Islet precursor cell (in vitro differentiated cells): ENCODE results near the gene CCL20.
"Not testable (repeated sequence)": the region's sequence is repeated elsewhere in the genome, so short reads cannot be mapped to it uniquely, and the experiment has no call there.

Experiments
- DNase-seq: peaks from one replicate; pipeline ENCODE4 v3.0.0-alpha.2; 2018

The CCL20 gene, protein sequence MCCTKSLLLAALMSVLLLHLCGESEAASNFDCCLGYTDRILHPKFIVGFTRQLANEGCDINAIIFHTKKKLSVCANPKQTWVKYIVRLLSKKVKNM

DNA sequence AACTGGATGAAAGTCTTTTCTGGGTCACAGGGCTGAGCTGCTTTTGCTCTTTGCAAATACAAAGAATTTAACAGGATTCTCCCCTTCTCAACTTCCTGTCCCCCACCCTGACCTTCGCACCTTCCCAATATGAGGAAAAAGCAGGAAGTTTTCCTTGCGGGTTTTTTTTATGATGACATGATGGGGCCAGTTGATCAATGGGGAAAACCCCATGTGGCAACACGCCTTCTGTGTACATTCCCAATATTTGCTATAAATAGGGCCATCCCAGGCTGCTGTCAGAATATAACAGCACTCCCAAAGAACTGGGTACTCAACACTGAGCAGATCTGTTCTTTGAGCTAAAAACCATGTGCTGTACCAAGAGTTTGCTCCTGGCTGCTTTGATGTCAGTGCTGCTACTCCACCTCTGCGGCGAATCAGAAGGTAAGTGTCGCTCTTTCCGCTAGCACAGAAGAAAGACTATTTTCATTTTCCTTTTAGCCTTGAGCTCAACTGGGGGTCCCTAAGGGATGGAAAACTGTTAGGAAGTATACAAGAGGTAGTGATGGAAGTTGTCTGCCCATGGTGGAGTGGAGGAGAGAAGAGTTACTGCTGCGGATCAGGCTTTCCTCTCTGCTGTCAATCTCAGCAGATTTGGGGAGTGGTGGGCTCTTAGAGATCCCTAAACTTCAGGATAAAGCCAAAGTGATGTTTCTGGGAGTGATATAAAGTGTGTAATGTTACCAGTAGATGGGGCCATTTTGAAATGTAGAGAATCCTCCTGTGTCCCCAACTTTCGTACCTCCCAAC is at the start of gene CCL20:
Gene CCL20, plus strand, starts transcription at position 281 of the 792 bp plus-strand sequence. Its CDS starts 70 bp downstream, at position 351.
- DNase-seq = no peak

DNA sequence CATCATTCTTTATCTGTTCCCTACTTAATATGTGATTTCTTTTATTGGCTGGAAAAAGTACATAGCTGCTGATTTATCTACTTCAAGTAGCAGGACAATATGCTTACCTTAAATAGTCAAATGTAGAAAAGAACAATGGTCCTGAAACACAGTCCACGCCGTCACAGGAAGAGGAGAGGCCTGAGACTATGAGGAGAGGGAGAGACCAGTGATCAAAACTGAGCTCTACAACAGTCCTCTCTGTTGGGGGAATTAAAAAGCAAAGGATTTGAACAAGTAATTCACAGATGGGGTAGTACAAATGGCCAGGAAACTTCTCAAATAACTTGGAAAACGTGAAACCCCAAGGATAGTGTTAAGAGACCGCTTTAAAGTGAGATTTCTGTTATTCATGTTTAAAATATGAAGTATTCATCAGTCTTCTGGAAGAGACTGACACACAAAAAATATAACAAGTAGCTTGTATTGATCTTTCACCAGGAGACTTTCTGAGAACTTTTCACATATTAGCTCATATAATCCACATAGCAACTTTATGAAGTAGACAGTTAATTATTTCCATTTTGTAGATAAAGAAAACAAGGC is 47.8 kb upstream of the CCL20 start:
- no peak for DNase-seq

DNA sequence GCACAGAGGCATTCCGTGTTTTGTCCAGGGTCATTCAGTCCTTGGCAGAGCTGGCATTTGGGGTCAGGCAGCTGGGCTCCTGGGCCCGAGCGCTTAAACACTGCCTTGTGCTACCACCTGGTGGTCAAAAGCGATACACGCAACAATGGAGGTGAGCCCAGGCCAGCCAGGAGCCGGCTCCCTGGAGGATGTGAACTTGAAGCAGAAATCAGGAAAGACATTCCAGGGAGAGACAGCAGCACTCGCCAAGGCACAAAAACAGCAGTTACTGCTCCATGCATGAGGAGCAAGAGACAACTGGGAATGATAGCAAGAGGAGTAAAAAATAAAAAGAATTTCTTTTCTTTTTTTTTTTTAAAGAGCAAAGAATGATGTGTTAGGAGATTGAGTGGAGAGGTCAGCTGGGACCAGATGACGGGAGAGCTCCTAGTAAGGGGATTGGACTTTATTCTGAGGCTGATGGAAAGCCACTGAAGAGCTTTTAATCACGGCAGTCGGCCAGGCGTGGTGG is 47.2 kb upstream of the CCL20 start:
- DNase-seq = peak; percentile 92

DNA sequence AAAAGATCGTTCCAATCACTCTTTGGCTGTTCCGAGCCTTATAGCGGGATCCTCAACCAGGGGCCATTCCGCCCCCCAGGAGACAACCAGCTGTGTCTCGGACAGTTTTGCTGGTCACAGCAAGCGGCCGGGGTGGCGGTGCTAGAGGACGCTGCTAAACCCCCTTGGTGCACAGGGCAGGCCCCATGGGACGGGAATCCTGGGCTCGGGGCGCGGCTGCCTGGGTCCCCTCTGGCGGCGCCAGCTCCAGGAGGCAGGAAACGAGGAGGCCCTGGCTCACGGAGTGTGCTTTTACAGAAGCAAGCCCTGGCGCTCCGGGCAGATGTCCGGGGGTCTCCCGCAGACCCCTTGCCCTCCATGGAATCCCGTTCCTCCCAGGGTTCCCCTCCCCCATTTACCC is 45.8 kb upstream of the CCL20 start:
- no peak for DNase-seq

DNA sequence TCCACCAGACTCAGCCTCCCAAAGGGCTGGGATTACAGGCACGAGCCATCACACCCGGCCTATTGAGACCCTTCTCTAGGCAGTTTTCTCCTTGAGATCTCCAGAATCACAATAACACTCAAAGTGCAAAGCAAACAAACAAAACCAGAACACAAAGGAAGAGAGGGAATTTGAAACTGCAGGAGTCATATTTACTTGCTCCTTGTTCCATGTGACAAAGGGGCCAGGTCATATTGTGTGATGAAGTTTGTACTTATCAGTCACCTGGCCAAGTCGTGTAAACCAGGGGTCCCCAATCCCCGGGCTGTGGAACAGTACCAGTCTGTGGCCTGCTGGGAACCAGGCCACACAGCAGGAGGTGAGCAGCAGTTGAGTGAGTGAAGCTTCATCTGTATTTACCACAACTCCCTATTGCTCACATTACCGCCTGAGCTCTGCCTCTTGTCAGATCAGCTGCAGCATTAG is 41.4 kb upstream of the CCL20 start:
- no peak for DNase-seq

DNA sequence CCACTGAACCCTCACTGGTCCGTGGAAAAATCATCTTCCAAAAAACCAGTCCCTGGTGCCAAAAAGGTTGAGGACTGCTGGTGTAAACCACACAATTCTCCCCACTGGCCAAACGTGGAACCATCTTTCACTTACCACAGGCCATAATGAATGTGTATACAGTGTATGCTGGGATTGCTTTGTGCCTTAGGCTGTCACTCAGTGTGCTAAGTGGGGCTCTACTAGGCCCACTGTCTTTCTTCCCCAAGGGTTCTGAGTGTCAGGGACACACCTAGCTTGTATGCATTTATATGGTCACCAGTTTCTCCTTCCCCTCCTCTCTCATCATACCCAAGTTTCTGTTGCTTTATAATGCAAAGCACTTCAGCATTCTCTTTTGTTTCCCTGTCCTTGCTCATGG is 40.7 kb upstream of the CCL20 start:
- DNase-seq = no peak

DNA sequence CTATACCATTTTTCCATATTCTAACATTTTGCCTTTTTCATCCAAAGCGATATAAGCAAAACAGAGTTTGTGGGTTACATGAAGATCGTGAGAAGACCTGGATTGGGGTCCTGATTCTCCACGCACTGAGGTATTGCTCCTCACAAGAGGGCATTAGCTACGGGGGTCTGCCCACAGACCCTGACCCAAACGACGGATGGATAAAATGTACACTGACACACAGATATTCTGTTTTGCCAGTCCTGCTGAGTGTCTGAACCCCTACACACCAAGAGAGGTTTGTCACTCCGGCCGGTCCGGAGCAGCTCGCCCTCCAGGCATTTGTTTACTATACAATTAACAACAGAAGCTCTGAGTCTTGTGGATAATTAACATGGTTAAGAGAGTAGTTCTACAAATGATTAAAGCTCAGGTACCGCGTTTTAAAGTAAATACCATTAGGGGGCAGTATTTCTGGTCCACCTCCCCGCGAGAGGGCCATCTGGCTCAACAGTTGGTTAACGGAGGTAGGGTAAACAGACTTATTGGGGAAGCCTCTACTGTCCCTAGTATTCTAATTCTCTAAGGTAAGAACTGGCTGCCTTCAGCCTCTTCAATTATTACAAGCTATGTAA is 39.5 kb upstream of the CCL20 start:
- DNase-seq = peak; percentile 76

DNA sequence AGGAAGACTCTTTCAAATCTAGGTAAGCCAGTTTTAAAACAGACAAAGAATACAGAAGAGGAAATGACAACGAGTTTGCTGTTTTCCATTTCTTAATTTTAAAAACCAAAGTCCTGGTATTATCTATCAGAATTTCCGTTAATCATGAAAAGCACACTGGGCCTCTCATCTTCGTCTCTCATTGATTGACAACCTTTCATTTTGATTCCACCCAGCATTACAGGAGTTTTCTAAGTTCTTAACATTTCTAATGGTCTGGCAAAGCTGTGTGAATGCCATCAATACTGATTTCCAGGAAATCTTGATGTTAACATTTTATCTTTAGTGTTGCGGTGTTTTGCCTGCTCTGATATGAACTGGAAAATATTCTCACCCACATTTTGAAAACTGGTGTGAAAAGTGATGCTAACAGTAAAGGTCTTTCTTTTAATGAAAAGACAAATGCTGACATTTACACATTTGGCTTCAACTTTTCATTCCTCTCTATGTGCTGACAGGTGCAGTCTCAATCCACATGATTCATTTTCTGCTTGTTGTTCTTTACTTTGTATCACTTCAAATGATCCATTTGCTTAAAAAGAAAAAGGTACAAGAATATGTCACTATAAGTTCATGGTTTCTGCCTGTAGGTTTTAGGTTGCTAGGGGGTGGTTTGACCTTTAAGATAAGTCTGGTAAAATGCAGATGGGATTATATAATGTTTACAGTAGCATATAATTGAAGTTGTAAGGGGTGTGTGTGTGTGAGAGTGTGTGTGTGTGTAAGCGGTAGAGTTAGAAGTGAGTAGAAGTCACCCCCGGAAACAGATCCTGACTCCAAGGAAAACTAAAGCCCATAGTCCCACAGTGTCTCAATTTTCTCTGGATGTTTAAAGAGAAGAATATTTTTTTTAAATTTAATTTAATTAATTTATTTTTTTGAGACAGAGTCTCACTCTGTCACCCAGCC is 38.5 kb upstream of the CCL20 start:
- DNase-seq = no peak

DNA sequence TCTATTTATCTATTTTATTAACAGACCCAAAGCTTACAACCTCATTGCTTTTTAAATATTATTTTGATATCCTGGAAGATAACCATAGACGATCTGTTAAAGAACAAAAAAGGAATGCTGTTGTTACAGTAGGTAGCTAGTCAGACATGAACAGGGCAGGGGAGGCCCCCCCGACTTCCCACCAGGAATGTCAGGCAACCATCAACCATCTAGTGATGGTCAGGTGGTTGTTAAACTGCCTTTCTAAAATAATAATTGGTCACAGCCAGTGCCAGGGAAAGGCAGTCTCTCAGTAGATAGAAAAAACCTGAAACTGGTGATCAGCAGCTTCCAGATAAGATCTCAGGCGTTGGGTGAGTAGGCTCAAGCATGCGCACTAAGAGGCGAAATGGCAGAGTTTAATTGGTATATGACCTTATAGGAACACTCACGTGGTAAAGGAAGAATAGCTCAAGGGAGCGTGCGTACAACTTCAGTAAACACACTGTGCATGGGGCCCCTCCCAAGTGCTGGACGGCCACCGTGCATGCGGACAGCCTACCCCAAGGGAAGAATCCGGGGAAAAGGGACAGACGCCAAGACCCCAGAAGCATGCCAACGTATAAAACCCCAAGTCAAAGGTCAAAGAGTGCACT is 32.5 kb upstream of the CCL20 start:
- peak; percentile 70 for DNase-seq

DNA sequence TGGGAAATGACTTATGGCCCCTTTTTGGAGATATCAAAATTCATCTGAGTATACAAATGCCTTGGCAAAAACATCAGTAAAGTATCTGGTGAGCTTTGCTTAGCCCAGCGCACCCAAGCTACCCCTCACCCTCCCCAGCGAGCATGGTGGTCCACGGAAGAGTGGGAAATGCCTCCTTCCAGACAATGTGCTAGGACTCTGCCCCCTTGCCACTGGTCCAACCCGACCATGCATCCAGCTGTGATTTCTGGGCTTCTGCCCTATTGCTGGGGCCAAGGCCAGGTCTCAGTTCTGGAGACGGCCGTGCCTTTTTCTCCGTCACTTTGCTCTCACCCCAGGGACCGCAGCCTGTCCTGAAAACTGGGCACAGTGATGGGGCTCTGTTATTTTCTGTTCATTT is 31.8 kb upstream of the CCL20 start:
- no peak for DNase-seq

DNA sequence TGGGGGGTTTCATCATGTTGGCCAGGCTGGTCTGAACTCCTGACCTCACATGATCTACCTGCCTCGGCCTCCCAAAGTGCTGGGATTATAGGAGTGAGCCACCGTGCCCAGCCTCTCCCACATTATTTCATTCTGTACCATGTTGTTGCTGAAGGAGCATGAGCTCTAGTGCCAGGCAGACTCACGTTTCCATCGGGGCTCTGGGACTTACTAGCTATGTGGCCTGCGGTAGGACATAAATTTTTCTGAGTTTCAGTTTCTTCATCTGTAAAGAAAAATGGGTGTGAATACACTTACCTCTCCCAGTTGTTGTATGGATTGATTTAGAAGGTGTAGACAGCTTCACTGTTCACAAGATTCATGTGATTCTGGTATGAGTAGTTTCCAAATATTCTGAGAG is 30.8 kb upstream of the CCL20 start:
- no peak for DNase-seq

DNA sequence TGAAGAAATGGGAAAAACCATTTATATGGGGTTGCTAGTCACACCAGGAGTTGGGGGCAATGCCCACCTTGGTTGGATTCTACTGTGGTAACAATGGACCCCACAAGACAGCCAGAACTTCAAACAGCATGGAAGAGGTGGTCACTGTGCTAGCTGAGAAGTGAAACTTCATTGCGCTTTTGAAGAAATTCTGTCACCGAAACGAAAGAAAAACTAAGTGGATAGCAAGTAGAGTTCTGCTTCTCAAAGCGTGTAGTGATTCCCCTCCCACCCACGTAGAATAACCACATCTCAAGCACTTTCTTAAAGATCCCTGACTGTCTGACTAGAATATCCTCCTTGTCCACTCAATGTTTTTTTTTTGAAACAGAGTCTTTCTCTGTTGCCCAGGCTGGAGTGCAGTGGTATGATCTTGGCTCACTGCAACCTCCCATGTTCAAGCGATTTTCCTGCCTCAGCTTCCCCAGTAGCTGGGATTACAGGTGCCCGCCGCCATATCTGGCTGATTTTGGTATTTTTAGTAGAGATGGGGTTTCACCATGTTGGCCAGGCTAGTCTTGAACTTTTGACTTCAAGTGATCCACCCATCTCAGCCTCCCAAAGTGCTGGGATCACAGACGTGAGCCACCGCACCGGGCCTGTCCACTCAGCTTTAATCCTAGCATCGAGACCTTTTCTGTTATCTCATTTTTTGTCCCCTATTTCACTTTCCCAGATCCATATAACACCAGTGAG is 30.1 kb upstream of the CCL20 start:
- no peak for DNase-seq

DNA sequence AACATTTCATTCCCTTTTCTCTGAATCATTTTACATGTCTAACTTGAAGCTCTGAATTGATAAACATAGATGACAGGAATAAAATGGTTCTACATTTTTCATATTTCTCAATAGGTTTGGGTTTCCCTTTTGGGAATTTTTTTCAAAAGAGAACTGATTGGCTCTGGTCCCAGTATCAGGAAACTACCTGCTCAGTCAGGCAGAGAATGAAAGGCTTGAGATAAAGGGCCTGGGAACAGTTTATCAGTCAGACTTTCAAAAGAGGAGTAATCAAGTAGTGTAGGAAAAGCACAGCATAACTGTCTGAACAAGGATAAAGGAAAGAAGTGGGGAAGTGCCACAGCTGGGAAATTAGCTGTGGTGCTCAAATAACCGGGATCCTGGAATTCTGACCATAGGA is 28.3 kb upstream of the CCL20 start:
- no peak for DNase-seq

DNA sequence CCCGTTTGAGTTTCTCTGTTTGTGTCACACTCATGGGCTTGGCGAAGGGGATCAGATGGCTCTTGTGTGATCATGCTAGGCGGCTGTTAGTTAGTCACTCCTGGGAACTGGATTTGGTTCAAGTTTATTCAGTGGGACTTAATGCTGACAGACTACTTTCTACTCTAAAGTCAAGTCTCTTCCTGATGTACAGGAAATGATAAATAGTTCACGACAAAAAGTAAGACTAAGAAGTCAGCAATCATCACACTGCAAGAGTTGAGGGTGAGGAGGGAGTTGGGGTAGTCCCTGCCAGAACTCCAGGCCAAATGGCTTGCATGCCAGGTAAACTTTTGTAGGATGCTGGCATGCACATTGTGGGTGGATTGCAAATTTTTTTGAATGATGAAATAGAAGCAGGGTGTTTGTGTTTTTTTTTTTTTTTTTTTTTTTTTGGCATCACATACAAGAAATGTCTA is 25.1 kb upstream of the CCL20 start:
- DNase-seq = no peak

DNA sequence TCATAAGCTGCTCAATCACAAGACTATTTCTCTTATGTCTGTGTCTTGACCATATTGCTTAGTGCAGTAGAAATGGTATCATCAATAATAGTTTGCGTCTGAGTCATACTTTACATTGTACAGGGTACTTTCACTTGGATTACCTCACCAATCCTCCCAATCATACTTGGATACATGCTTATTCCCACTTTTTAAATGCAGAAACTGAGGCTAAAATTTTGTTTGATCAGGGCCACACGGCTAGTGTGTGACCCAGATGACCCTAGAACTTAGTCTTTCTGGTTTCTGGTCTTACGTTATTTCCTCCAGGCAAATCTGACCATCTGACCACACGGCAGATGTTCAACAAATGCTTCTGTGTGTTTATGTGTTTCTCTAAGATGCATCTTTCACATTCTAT is 23.8 kb upstream of the CCL20 start:
- DNase-seq = no peak

DNA sequence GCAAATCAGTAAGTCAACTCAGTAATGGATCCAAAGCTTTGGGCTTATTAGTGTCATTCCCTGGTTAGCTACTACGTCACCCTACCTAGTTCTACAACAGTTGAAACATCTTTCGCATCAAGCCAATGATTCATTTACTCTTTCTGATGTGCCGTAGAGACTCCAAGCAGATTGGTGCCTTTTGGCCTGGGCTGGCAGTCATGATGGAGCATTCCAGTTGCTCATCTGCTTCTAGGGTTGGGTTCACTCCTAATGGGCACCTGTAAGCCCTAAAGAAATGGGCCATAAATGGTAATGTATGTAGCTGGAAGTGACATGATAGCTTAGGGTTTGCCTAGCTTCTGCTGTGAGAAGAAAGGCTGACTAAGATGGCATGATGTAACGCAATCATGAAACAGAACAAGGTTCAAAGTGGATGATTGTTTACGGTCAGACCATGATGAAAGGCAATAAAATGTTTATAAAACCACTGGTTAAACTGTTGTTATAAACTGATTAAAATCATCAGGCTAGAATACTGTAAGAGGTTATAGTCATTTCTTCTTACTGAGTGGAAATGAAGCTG is 20.4 kb upstream of the CCL20 start:
- no peak for DNase-seq

DNA sequence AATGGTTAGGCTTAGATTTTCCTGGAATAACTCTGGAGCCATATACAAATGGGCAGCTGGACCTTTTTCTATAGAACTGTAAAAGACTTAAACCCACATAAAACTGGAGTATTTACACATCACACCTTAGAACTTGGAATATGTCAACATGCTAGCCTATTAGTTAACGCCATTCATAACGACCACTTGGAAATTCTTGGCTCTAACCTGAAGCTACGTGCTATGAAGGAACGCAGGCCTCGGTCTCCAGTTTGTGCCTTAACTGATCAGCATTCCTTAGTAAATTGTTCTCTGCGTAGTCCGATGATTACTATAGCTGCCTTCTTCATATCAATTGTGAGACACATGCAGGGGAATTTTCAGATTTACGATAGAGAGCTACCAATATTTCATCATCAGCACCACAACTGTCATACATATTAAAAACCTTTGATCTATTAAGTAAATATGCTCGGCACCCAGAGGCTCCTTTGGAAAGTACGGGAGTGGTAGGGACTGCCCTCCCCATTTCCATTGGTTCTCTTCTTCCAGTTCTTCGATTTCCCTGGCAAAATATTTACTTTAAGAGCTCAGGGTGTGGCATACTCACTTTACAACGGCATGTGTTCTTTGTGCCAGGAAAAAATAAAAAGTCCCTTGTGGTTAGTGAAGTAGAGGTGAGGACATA is 17.5 kb upstream of the CCL20 start:
- no peak for DNase-seq

DNA sequence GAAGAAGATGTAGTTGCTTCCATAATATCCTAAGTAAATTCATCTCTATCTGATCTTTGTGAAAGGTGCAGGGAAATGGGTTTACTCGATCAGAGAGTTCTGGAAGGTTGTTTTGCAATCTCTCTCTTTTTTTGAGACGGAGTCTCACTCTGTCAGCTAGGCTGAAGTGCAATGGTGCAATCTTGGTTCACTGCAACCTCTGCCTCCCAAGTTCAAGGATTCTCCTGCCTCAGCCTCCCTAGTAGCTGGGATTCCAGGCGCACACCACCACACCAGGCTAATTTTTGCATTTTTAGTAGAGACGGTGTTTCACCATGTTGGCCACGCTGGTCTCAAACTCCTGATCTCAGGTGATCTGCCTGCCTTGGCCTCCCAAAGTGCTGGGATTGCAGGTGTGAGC is 16.9 kb upstream of the CCL20 start:
- not testable (repeated sequence) for DNase-seq

DNA sequence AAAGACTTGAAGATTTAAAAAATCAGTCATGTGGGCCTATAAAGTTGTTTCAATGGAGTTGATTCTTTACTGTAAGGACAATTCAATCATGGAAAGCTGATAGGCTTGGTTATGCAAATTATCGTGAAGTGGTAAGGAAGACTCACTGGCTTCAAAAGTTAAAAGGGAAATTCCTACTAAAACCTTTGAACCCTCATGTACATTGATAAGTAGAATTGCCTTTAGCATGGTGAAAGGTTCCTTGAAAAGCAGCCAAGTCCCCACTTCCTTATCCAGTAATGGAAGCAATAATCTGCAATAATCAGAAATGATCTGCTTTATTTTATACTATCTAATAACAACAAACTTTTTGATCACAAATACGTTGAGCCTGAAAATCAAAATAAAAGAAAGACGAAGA is 14.4 kb upstream of the CCL20 start:
- no peak for DNase-seq

DNA sequence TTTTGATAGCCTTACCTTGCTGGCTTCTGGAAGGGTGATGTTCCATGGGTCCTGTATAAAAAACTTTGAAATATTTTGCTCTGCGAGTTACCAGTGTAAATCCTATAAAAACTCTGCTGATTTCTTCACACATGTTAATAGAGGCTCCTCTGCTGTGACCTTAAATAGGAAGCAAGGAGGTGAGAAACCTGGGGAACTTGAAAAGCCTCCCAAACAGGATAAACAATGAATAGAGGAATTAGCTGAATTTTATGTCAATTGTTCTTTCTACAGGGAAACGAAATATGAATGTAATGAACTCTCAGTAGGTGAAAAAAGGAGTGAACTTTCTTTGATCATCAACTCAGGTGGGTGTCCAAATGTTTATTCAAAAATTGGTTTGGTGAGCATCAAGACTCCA is 10.8 kb upstream of the CCL20 start:
- no peak for DNase-seq
